BLaER1 treated with 17β-estradiol and CSF1 and Interleukin-3, amounts not matched to agents 10 nM and 100 nM (cell line): Measurements from ENCODE around the gene SMAD3.

Source experiments
- H3K27ac ChIP-seq, 11 experiments: shearing (Covaris generic); formaldehyde crosslinking; 2 replicates each; pipeline ENCODE4 v1.8.1; 2022
- H3K27me3 ChIP-seq, 11 experiments: shearing (Covaris generic); formaldehyde crosslinking; 2 replicates each; pipeline ENCODE4 v1.8.1; 2022
- H3K36me3 ChIP-seq, 11 experiments: shearing (Covaris generic); formaldehyde crosslinking; 2 replicates each; pipeline ENCODE4 v1.8.1; 2022
- H3K4me1 ChIP-seq, 10 experiments: shearing (Covaris generic); formaldehyde crosslinking; 2 replicates each; pipeline ENCODE4 v1.8.1; 2022
- H3K4me2 ChIP-seq, 11 experiments: shearing (Covaris generic); formaldehyde crosslinking; 2 replicates each; pipeline ENCODE4 v1.8.1; 2022
- H3K4me3 ChIP-seq, 10 experiments: shearing (Covaris generic); formaldehyde crosslinking; 2 replicates each; pipeline ENCODE4 v1.8.1; 2022
- H3K9ac ChIP-seq, 11 experiments: shearing (Covaris generic); formaldehyde crosslinking; 2 replicates each; pipeline ENCODE4 v1.8.1; 2022
- H3K9me3 ChIP-seq, 11 experiments: shearing (Covaris generic); formaldehyde crosslinking; replicated peaks in 1 of 11; 2 replicates each; pipeline ENCODE4 v1.8.1; 2022
- H4K20me1 ChIP-seq, 11 experiments: shearing (Covaris generic); formaldehyde crosslinking; 2 replicates each; pipeline ENCODE4 v1.8.1; 2022
- Cebpa-rat ChIP-seq, 11 experiments: shearing (Covaris generic); IDR thresholded peaks; 2 replicates each; pipeline ENCODE4 v1.8.1; 2022

SMAD3 gene

GRCh38 chr15:67157521-67158252, 92.3 kb downstream of the SMAD3 start:
- peak overlapping the region; percentile 81 to 95 (median 86) for H3K4me2 ChIP-seq
- H4K20me1 ChIP-seq = peaks cover 83 to 99% (median 97%) of the 10 kb centered on the region in 11 experiments
- peak overlapping the region in 6 of 10 experiments; percentile 3 to 31 (median 18); a peak in 2 of 20 replicates for H3K4me3 ChIP-seq
- peak overlapping the region in 4 of 11 experiments; percentile 5 to 44 (median 12); a peak in 5 of 22 replicates for H3K9ac ChIP-seq
- H3K9me3 ChIP-seq = peaks cover 0 to 15% (median 7%) of the 10 kb centered on the region in 11 experiments; a peak in 8 of 22 replicates
- H3K27ac ChIP-seq = peak overlapping the region in 10 of 11 experiments; percentile 20 to 61 (median 48); a peak in 16 of 22 replicates
- H3K27me3 ChIP-seq = no peaks in the 10 kb centered on the region
- TF ChIP-seq Cebpa-rat (IDR thresholded peaks at IDR 0.05) = no peak
- H3K4me1 ChIP-seq = peaks cover 93 to 98% (median 96%) of the 10 kb centered on the region in 10 experiments
- peaks cover 5 to 83% (median 59%) of the 10 kb centered on the region in 11 experiments; a peak in 19 of 22 replicates for H3K36me3 ChIP-seq

- Histone ChIP-seq H3K9ac (peak overlapping the region in 4 of 11 experiments; percentile 5 to 44 (median 12); a peak in 3 of 22 replicates), H3K4me3 (no peak overlapping the region), H4K20me1 (peaks cover 82 to 99% (median 98%) of the 10 kb centered on the region in 11 experiments), H3K27ac (peak overlapping the region in 7 of 11 experiments; percentile 14 to 61 (median 53); a peak in 11 of 22 replicates), H3K4me1 (peaks cover 93 to 99% (median 97%) of the 10 kb centered on the region in 10 experiments), H3K36me3 (peaks cover 5 to 84% (median 56%) of the 10 kb centered on the region in 11 experiments; a peak in 19 of 22 replicates), H3K9me3 (peaks cover 0 to 15% (median 7%) of the 10 kb centered on the region in 11 experiments; a peak in 8 of 22 replicates), H3K4me2 (peak overlapping the region; percentile 81 to 95 (median 86); a peak in 21 of 22 replicates), H3K27me3 (no peaks in the 10 kb centered on the region)
- no peak for TF ChIP-seq Cebpa-rat (IDR thresholded peaks at IDR 0.05)
These were observed 93.0 kb downstream of the SMAD3 start for GRCh38 chr15:67158367-67158766.

- no peak for TF ChIP-seq Cebpa-rat (IDR thresholded peaks at IDR 0.05)
- peaks cover 80 to 98% (median 87%) of the 10 kb centered on the region in 10 experiments for H3K4me1 ChIP-seq
- H3K9ac ChIP-seq = 0 out of 22 replicates have a peak overlapping the region, but pooled peaks of 1 of the 11 experiments have one; percentile 1
- H3K27ac ChIP-seq = peak overlapping the region in 9 of 11 experiments; percentile 2 to 53 (median 26); a peak in 14 of 22 replicates
- no peaks in the 10 kb centered on the region for H3K27me3 ChIP-seq
- H3K4me2 ChIP-seq = peak overlapping the region; percentile 45 to 83 (median 73)
- H3K9me3 ChIP-seq = peaks cover 0 to under 1% (median under 1%) of the 10 kb centered on the region in 11 experiments; a peak in 6 of 22 replicates
- peaks cover 87 to 99% (median 98%) of the 10 kb centered on the region in 11 experiments for H4K20me1 ChIP-seq
- H3K4me3 ChIP-seq = no peak overlapping the region
- peaks cover 23 to 84% (median 52%) of the 10 kb centered on the region in 11 experiments for H3K36me3 ChIP-seq
These were observed 96.0 kb downstream of the SMAD3 start for GRCh38 chr15:67161412-67161811.

DNA sequence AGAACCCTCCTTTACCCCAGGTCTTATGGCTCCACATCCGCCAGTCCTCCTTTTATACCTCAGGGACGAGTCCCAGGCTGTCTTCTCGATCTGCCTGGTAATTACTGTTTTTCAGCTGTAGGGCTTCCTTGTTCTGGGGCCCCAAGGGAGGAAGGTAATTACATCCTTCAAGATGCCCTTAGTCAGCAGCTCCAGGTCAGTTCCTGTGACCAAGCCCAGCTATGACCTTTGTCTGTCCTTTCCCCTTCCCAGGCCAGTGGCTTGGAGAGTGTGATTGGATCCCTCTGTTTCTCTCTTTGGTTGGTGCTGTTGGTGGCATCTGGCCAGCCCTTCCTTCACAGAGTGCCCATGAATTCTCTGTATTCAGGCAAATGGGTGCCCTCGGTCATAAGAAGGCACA, 96.5 kb downstream of the SMAD3 start:
- Histone ChIP-seq H3K9me3 (no peaks in the 10 kb centered on the region; a peak in 1 of 22 replicates), H3K4me3 (no peak overlapping the region), H3K4me1 (peaks cover 77 to 100% (median 88%) of the 10 kb centered on the region in 10 experiments), H3K27me3 (no peaks in the 10 kb centered on the region), H3K9ac (no peak overlapping the region), H3K4me2 (peak overlapping the region; percentile 45 to 83 (median 73)), H3K36me3 (peaks cover 27 to 88% (median 55%) of the 10 kb centered on the region in 11 experiments), H3K27ac (peak overlapping the region in 9 of 11 experiments; percentile 15 to 53 (median 26); a peak in 15 of 22 replicates), H4K20me1 (peaks cover 92 to 100% (median 100%) of the 10 kb centered on the region in 11 experiments)
- TF ChIP-seq Cebpa-rat (IDR thresholded peaks at IDR 0.05) = no peak

DNA sequence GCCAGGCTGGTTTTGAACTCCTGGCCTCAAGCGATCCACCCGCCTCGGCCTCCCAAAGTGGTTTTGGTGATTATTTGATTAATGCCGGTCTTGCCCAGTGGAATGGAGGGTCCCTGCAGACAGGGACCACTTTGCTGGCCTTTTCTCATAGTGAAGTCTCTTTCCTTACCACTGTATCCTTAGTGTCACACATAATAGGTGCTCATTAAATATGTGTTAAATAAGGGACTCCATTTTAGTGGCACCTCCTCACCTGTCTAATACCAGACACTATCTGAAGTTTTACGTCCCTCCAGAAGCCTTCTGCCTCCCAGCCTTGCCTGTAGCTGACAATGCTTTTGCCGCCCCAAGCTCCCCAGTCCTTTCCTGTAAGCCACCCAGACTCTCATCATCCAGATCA, 97.8 kb downstream of the SMAD3 start:
- no peaks in the 10 kb centered on the region for H3K27me3 ChIP-seq
- no peaks in the 10 kb centered on the region; a peak in 1 of 22 replicates for H3K9me3 ChIP-seq
- no peak overlapping the region for H3K4me3 ChIP-seq
- H3K4me1 ChIP-seq = peaks cover 64 to 100% (median 87%) of the 10 kb centered on the region in 10 experiments
- H3K36me3 ChIP-seq = peaks cover 40 to 94% (median 63%) of the 10 kb centered on the region in 11 experiments
- peak overlapping the region in 7 of 11 experiments; percentile 10 to 62 (median 50); a peak in 11 of 22 replicates for H3K27ac ChIP-seq
- peak overlapping the region in 4 of 11 experiments; percentile 3 to 28 (median 14); a peak in 4 of 22 replicates for H3K9ac ChIP-seq
- H3K4me2 ChIP-seq = peak overlapping the region; percentile 47 to 83 (median 71)
- H4K20me1 ChIP-seq = peaks cover 88 to 100% (median 100%) of the 10 kb centered on the region in 11 experiments
- no peak for TF ChIP-seq Cebpa-rat (IDR thresholded peaks at IDR 0.05)

GRCh38 chr15:67164401-67164791, 99.0 kb downstream of the SMAD3 start:
- peak overlapping the region in 1 of 11 experiments; percentile 25; a peak in 2 of 22 replicates for H3K9ac ChIP-seq
- no peak overlapping the region for H3K4me3 ChIP-seq
- H3K4me2 ChIP-seq = peak overlapping the region in 7 of 11 experiments; percentile 47 to 83 (median 65); a peak in 8 of 22 replicates
- no peaks in the 10 kb centered on the region; a peak in 1 of 22 replicates for H3K9me3 ChIP-seq
- H3K27me3 ChIP-seq = no peaks in the 10 kb centered on the region
- TF ChIP-seq Cebpa-rat (IDR thresholded peaks at IDR 0.05) = no peak
- peaks cover 54 to 100% (median 81%) of the 10 kb centered on the region in 10 experiments for H3K4me1 ChIP-seq
- peaks cover 52 to 94% (median 66%) of the 10 kb centered on the region in 11 experiments for H3K36me3 ChIP-seq
- peak overlapping the region in 8 of 11 experiments; percentile 10 to 62 (median 48); a peak in 10 of 22 replicates for H3K27ac ChIP-seq
- H4K20me1 ChIP-seq = peaks cover 76 to 100% (median 100%) of the 10 kb centered on the region in 11 experiments

DNA sequence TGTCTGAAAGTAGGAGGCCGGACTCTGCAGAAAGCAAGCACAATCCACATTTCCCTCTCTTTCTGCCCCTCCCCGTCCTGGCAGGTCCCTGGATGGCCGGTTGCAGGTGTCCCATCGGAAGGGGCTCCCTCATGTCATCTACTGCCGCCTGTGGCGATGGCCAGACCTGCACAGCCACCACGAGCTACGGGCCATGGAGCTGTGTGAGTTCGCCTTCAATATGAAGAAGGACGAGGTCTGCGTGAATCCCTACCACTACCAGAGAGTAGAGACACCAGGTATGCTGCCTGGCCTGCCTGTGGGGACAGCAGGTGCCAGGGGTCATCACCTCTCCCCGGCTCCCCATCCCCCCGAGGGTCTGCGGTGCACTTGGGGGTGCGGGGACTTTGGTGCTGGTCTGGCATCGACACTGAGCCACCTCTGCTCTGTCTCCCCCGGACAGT, 99.4 kb downstream of the SMAD3 start:
- H3K36me3 ChIP-seq = peaks cover 56 to 94% (median 68%) of the 10 kb centered on the region in 11 experiments
- H3K9ac ChIP-seq = no peak overlapping the region; a peak in 1 of 22 replicates
- peaks cover 72 to 100% (median 100%) of the 10 kb centered on the region in 11 experiments for H4K20me1 ChIP-seq
- TF ChIP-seq Cebpa-rat (IDR thresholded peaks at IDR 0.05) = no peak
- no peak overlapping the region for H3K4me3 ChIP-seq
- H3K4me2 ChIP-seq = peak overlapping the region in 3 of 11 experiments; percentile 53 to 65 (median 60); a peak in 3 of 22 replicates
- H3K27me3 ChIP-seq = no peaks in the 10 kb centered on the region
- H3K4me1 ChIP-seq = peaks cover 54 to 100% (median 80%) of the 10 kb centered on the region in 10 experiments
- H3K27ac ChIP-seq = peak overlapping the region in 7 of 11 experiments; percentile 10 to 62 (median 50); a peak in 11 of 22 replicates
- no peaks in the 10 kb centered on the region for H3K9me3 ChIP-seq
